PC-3 (cell line): ENCODE measurements around the gene ALG14. TPM values are rescaled to one million over a fixed set of nuclear protein-coding genes. Genes with fewer than 3 reads are reported as not detected.

ENCODE experiments used
- ATAC-seq: fragments of 200-7000 bp; cut with Tn5 transposase; 2 replicates; pipeline ENCODE4 v1.9.1; 2020; ENCODE audit warnings: mild to moderate bottlenecking, moderate library complexity
- Bru-seq: library from RNA; stranded (reverse); fragments of 400-500 nt; gene quantifications from one replicate; lab custom pipeline; 2021; lab: Mats Ljungman, UMichigan
- BruChase-seq, 2 experiments: library from RNA; stranded (reverse); fragments of 400-500 nt; gene quantifications; one replicate each; lab custom pipeline; 2021; lab: Mats Ljungman, UMichigan
- BruUV-seq: library from RNA; stranded (reverse); fragments of 400-500 nt; replicated peaks from 2 replicates; lab custom pipeline; 2021; lab: Mats Ljungman, UMichigan
- CTCF ChIA-PET: fragments of 300-600 bp; sonication (Branson Sonifier 250); formaldehyde crosslinking; loops from one replicate; lab custom pipeline; 2022; ENCODE audit warnings: antibody characterized with exemption; lab: Charles Lee
- POLR2A ChIA-PET: fragments of 300-600 bp; sonication (Branson Sonifier 250); formaldehyde crosslinking; loops from one replicate; lab custom pipeline; 2022; ENCODE audit warnings: antibody characterized with exemption; ENCODE audit not compliant: unreplicated experiment; lab: Charles Lee
- DNase-seq: peaks from one replicate; pipeline ENCODE4 v3.0.0-alpha.2; 2015
- H2AFZ ChIP-seq: fragments of 300-600 bp; sonication (generic); 2 replicates; pipeline ENCODE4 v1.6.0; 2016; ENCODE audit warnings: antibody characterized with exemption, low read length
- H3F3A ChIP-seq: fragments of 300-600 bp; sonication (generic); one replicate; pipeline ENCODE4 v1.6.0; 2017; ENCODE audit warnings: antibody characterized with exemption, low read length, control low read depth, mild to moderate bottlenecking; ENCODE audit not compliant: unreplicated experiment
- H3K27ac ChIP-seq: fragments of 300-600 bp; sonication (generic); 2 replicates; pipeline ENCODE4 v1.5.1; 2016; ENCODE audit warnings: mild to moderate bottlenecking, low read length
- H3K27me3 ChIP-seq: fragments of 300-600 bp; sonication (generic); 2 replicates; pipeline ENCODE4 v1.6.1; 2016; ENCODE audit warnings: low read length, mixed read lengths
- H3K36me3 ChIP-seq: fragments of 300-600 bp; sonication (generic); 2 replicates; pipeline ENCODE4 v1.6.1; 2016; ENCODE audit warnings: low read depth, mixed run types, low read length, mixed read lengths
- H3K4me1 ChIP-seq: fragments of 300-600 bp; sonication (generic); 2 replicates; pipeline ENCODE4 v1.5.1; 2016; ENCODE audit warnings: low read length; ENCODE audit not compliant: insufficient read depth
- H3K4me2 ChIP-seq: fragments of 300-600 bp; sonication (generic); 2 replicates; pipeline ENCODE4 v1.6.0; 2016; ENCODE audit warnings: low read length
- H3K4me3 ChIP-seq: fragments of 300-600 bp; sonication (generic); 2 replicates; pipeline ENCODE4 v1.5.1; 2016; ENCODE audit warnings: mild to moderate bottlenecking, low read length, mixed read lengths
- H3K79me2 ChIP-seq: fragments of 300-600 bp; sonication (generic); 2 replicates; pipeline ENCODE4 v1.6.1; 2017; ENCODE audit warnings: low read length, mixed read lengths
- H3K9ac ChIP-seq: fragments of 300-600 bp; sonication (generic); 2 replicates; pipeline ENCODE4 v1.6.0; 2016; ENCODE audit warnings: mild to moderate bottlenecking, low read length
- H3K9me2 ChIP-seq: fragments of 300-600 bp; sonication (generic); replicated peaks from 2 replicates; pipeline ENCODE4 v1.6.1; 2016; ENCODE audit warnings: mixed run types, low read length, mixed read lengths
- H3K9me3 ChIP-seq: fragments of 300-600 bp; sonication (generic); 2 replicates; pipeline ENCODE4 v1.6.1; 2016; ENCODE audit warnings: low read length, mixed read lengths
- H4K20me1 ChIP-seq: fragments of 300-600 bp; sonication (generic); 2 replicates; pipeline ENCODE4 v1.6.1; 2016; ENCODE audit warnings: low read length, mixed read lengths
- CTCF ChIP-seq: fragments of 300-600 bp; sonication (generic); conservative IDR thresholded peaks from 2 replicates; pipeline ENCODE4 v1.5.1; 2017; ENCODE audit warnings: antibody characterized with exemption, low read depth, mild to moderate bottlenecking, low read length
- EZH2 ChIP-seq: fragments of 300-600 bp; sonication (generic); IDR thresholded peaks from one replicate; pipeline ENCODE4 v1.6.1; 2017; ENCODE audit warnings: antibody characterized with exemption, mild to moderate bottlenecking, low read length; ENCODE audit not compliant: unreplicated experiment
- EZH2phosphoT487 ChIP-seq: fragments of 300-600 bp; sonication (generic); IDR thresholded peaks from 2 replicates; pipeline ENCODE4 v1.6.1; 2018; ENCODE audit warnings: mild to moderate bottlenecking, antibody characterized with exemption, low read length, borderline replicate concordance
- intact Hi-C: fragments of 100-400 bp; cut with micrococcal nuclease; formaldehyde crosslinking; loops from 2 replicates; pipeline ENCODE4 v1.9.0; 2023
- long read RNA-seq: library from polyadenylated mRNA; unstranded; transcript quantifications from one replicate; pipeline ENCODE4 v2.0.0, GENCODE V29; 2021; ENCODE audit not compliant: unreplicated experiment
- total RNA-seq: library from RNA; depleted of rRNA; stranded (reverse); fragments of >200 nt; gene quantifications from 2 replicates; pipeline ENCODE4 v1.2.3, GENCODE V29; 2014; rRNA removed

ALG14 gene
- total RNA-seq (3.4 and 9.7 TPM in 2 replicates), Bru-seq, nascent RNA (percentile 66 among the genes with signal in this experiment), BruChase-seq, experiment 1, labeled RNA remaining after a 6-hour chase (percentile 58 among the genes with signal in this experiment), BruChase-seq, experiment 2, labeled RNA remaining after a 2-hour chase (percentile 56 among the genes with signal in this experiment)
- long read RNA-seq, full-length matches to known transcripts = 18 of 30 reads
- long read RNA-seq, partial matches to known transcripts = 0 of 30 reads
- long read RNA-seq, other reads (novel, unspliced or antisense) = 12 of 30 reads

GRCh38 chr1:95072532-95073419, at the start of gene ALG14:
TSS of gene ALG14 (minus strand) at chr1:95072951. CDS start at chr1:95072898, 53 bp downstream.
- TF ChIP-seq CTCF (no peak), EZH2phosphoT487 (no peak), EZH2 (no peak)
- H3K27ac ChIP-seq = peak within 1 kb of the TSS; percentile 78
- POLR2A ChIA-PET = interaction anchor here (0.6 to 1.4 kb wide), 5 partner anchors 43 to 215 kb away, joined by 3 to 33 read pairs (median 5); partner anchors contain the start of gene RWDD3
- peak within 1 kb of the TSS; percentile 97 for H2AFZ ChIP-seq
- no peaks in the 10 kb centered on the region for H3K9me3 ChIP-seq
- H3F3A ChIP-seq = no peaks in the 10 kb centered on the region
- H3K4me1 ChIP-seq = peaks cover 16% of the 10 kb centered on the region
- intact Hi-C loops = loop anchor here (1.0 to 2.0 kb wide), 4 partner anchors 12 to 161 kb away; partner anchors contain the start of gene TLCD4
- peak within 1 kb of the TSS; percentile 90 for H3K9ac ChIP-seq
- H4K20me1 ChIP-seq = no peaks in the 10 kb centered on the region
- TSS peak; percentile 95 for BruUV-seq
- H3K4me2 ChIP-seq = peak within 1 kb of the TSS; percentile 93
- ATAC-seq = peak; percentile 99
- peak within 1 kb of the TSS; percentile 91 for H3K4me3 ChIP-seq
- DNase-seq = peak; percentile 94
- H3K79me2 ChIP-seq = 0 out of 2 replicates have a peak, but pooled peaks cover 6% of the 10 kb centered on the region
- H3K36me3 ChIP-seq = no peaks in the 10 kb centered on the region
- H3K9me2 ChIP-seq = no peaks in the 10 kb centered on the region
- CTCF ChIA-PET = interaction anchor here (1.4 to 1.6 kb wide), 2 partner anchors 12 to 161 kb away, joined by 7 to 20 read pairs; partner anchors contain the start of gene RWDD3
- no peaks in the 10 kb centered on the region for H3K27me3 ChIP-seq

- POLR2A ChIA-PET = no interaction called here
- H3K4me1 ChIP-seq = peaks cover 15% of the 10 kb centered on the region
- DNase-seq = no peak
- H3K36me3 ChIP-seq = no peaks in the 10 kb centered on the region
- H2AFZ ChIP-seq = no peak overlapping the region
- H3K4me2 ChIP-seq = no peak overlapping the region
- H3K9ac ChIP-seq = no peak overlapping the region
- H3F3A ChIP-seq = no peaks in the 10 kb centered on the region
- H3K9me2 ChIP-seq = no peaks in the 10 kb centered on the region
- H3K27ac ChIP-seq = no peak overlapping the region
- intact Hi-C loops = no loop called here
- no peak overlapping the region for H3K4me3 ChIP-seq
- H3K9me3 ChIP-seq = no peaks in the 10 kb centered on the region
- peaks cover 18% of the 10 kb centered on the region for H3K79me2 ChIP-seq
- no peaks in the 10 kb centered on the region for H3K27me3 ChIP-seq
- H4K20me1 ChIP-seq = no peaks in the 10 kb centered on the region
- no TSS peak for BruUV-seq
- CTCF ChIA-PET = no interaction called here
- no peak for TF ChIP-seq CTCF
- no peak for TF ChIP-seq EZH2
- TF ChIP-seq EZH2phosphoT487 = no peak
- ATAC-seq = no peak
These were observed 49.5 kb upstream of the ALG14 start for GRCh38 chr1:95122151-95122697.
